GM06990 (cell line): Measurements from ENCODE around the gene CPNE4.
A peak's percentile ranks its signal among the peaks of the same experiment; 100 is the strongest.

Experiments
- DNase-seq: peaks from one replicate; pipeline ENCODE4 v3.0.0-alpha.2; 2011; ENCODE audit not compliant: insufficient read length; ENCODE audit errors: extremely low read depth
- H3K27me3 ChIP-seq: replicated peaks from 2 replicates; pipeline ENCODE4 v1.6.0; 2011; ENCODE audit warnings: low read length; ENCODE audit not compliant: control insufficient read depth, insufficient read depth
- H3K36me3 ChIP-seq: 2 replicates; pipeline ENCODE4 v1.5.1; 2011; ENCODE audit warnings: low read length; ENCODE audit not compliant: control insufficient read depth, insufficient read depth
- H3K4me3 ChIP-seq: replicated peaks from 2 replicates; pipeline ENCODE4 v1.5.1; 2011; ENCODE audit warnings: low read depth, mild to moderate bottlenecking, control low read depth, low read length
- CTCF ChIP-seq: IDR thresholded peaks from 2 replicates; pipeline ENCODE4 v1.5.1; 2011; ENCODE audit warnings: low read length, control low read depth, mild to moderate bottlenecking, inconsistent platforms; ENCODE audit not compliant: insufficient read depth, poor library complexity, severe bottlenecking

Gene CPNE4

GRCh38 chr3:131708241-131708640 is 326.6 kb downstream of the CPNE4 start:
- no peaks in the 10 kb centered on the region for H3K27me3 ChIP-seq
- DNase-seq = no peak
- no peak for TF ChIP-seq CTCF
- no peak overlapping the region for H3K4me3 ChIP-seq
- no peaks in the 10 kb centered on the region for H3K36me3 ChIP-seq

- Histone ChIP-seq H3K4me3 (no peak overlapping the region), H3K27me3 (no peaks in the 10 kb centered on the region), H3K36me3 (no peaks in the 10 kb centered on the region)
- peak; percentile 50 for DNase-seq
- TF ChIP-seq CTCF = no peak
These were observed 329.2 kb downstream of the CPNE4 start for GRCh38 chr3:131705558-131706051.

- H3K36me3 ChIP-seq = no peaks in the 10 kb centered on the region
- no peak overlapping the region for H3K4me3 ChIP-seq
- DNase-seq = no peak
- H3K27me3 ChIP-seq = no peaks in the 10 kb centered on the region
- no peak for TF ChIP-seq CTCF
These were observed 329.7 kb downstream of the CPNE4 start for GRCh38 chr3:131705099-131705498.

- Histone ChIP-seq H3K4me3 (no peak overlapping the region), H3K36me3 (no peaks in the 10 kb centered on the region), H3K27me3 (no peaks in the 10 kb centered on the region)
- no peak for TF ChIP-seq CTCF
- DNase-seq = no peak
These were observed 330.7 kb downstream of the CPNE4 start for GRCh38 chr3:131704098-131704497.

GRCh38 chr3:131702146-131702545 is 332.7 kb downstream of the CPNE4 start:
- no peak for DNase-seq
- Histone ChIP-seq H3K4me3 (no peak overlapping the region), H3K27me3 (no peaks in the 10 kb centered on the region), H3K36me3 (no peaks in the 10 kb centered on the region)
- TF ChIP-seq CTCF = no peak

- no peaks in the 10 kb centered on the region for H3K27me3 ChIP-seq
- no peak for DNase-seq
- no peak for TF ChIP-seq CTCF
- no peak overlapping the region for H3K4me3 ChIP-seq
- no peaks in the 10 kb centered on the region for H3K36me3 ChIP-seq
These were observed 333.6 kb downstream of the CPNE4 start for GRCh38 chr3:131701153-131701770.
